GM12892 (cell line): ENCODE results near the gene ST7.

Experiments used
- POLR2A ChIP-seq: IDR thresholded peaks from 2 replicates; pipeline ENCODE4 v1.6.1; 2011; ENCODE audit warnings: low read depth, low read length, control low read depth
- POLR2AphosphoS5 ChIP-seq: IDR thresholded peaks from 2 replicates; pipeline ENCODE4 v1.6.1; 2011; ENCODE audit warnings: low read depth, low read length, control low read depth
- TAF1 ChIP-seq: IDR thresholded peaks from 2 replicates; pipeline ENCODE4 v1.6.1; 2011; ENCODE audit warnings: low read depth, mild to moderate bottlenecking, control low read depth, low read length, borderline replicate concordance

GRCh38 chr7:117097860-117098259 is 144.6 kb downstream of the ST7 start:
- TF ChIP-seq POLR2AphosphoS5 (no peak), POLR2A (no peak), TAF1 (no peak)
